Measurements from ENCODE around the gene PPP1R8.

DNA sequence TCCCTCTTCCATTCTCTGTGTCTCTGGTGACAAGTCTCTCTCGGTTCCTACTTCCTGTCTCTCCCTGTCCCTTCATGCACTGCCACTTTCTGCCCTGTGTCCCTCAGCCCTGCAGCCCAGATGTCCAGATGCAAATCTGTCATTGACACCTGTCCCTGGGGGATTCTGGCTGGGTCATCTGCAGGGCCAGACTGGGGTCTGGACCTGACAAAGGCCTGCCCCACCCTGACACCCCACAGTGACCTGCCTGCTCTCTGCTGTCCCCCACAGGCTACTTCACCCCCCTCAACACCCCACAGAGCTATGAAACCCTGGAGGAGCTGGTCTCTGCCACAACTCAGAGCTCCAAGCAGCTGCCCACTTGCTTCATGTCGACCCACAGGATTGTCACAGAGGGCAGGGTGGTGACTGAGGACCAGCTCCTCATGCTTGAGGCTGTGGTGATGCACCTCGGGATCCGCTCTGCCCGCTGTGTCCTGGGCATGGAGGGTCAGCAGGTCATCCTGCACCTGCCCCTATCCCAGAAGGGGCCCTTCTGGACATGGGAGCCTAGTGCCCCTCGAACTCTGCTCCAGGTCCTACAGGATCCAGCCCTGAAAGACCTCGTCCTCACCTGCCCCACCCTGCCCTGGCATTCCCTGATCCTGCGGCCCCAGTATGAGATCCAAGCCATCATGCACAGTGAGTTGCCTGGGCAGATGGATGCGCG, 48.9 kb downstream of the PPP1R8 start:
- TF ChIP-seq YY1 (IDR thresholded peaks at IDR 0.05; ENCODE audit: insufficient read depth, insufficient read length) (no peak), SUZ12 (IDR thresholded peaks at IDR 0.05; ENCODE audit: extremely low read depth, insufficient read depth, insufficient read length) (no peak)

All from NT2/D1 (cell line).